K562 (cell line): Measurements from ENCODE around the gene ITIH3. TPM values are rescaled to one million over a fixed set of nuclear protein-coding genes. Genes with fewer than 3 reads are reported as not detected.

ENCODE experiments used
- ATAC-seq: fragments of 200-7000 bp; cut with Tn5 transposase; 3 replicates; pipeline ENCODE4 v1.9.1; 2020; ENCODE audit warnings: moderate library complexity
- BruUV-seq: library from RNA; stranded (reverse); fragments of 400-500 nt; replicated peaks from 2 replicates; lab custom pipeline; 2021; lab: Mats Ljungman, UMichigan
- CTCF ChIA-PET: fragments of 300-600 bp; formaldehyde crosslinking; extraction: SDS; loops from one replicate; lab custom pipeline; 2021; ENCODE audit warnings: low intra/inter-chr PET ratio; lab: Yijun Ruan, JAX
- POLR2A ChIA-PET: fragments of 300-600, 350-650 bp; sonication (Branson Sonifier 250); formaldehyde crosslinking; extraction: SDS; loops from one replicate; lab custom pipeline; 2021; ENCODE audit warnings: antibody characterized with exemption, inconsistent platforms; lab: Yijun Ruan, JAX
- DNase-seq, 4 experiments: peaks; one replicate each; pipeline versions ENCODE4 v3.0.0 to v3.0.0-alpha.2; 2011 to 2018; ENCODE audit warnings: low spot score in 3 of 4, mixed read lengths in 3 of 4; ENCODE audit errors: extremely low read depth in 1 of 4
- FAIRE-seq: peaks from 2 replicates; lab custom pipeline; 2011; peaks lifted over from hg19 to GRCh38; lab: Jason Lieb, UNC
- H2AFZ ChIP-seq: 2 replicates; pipeline ENCODE4 v1.6.0; 2011; ENCODE audit warnings: low read depth, low read length, control low read depth, inconsistent platforms
- H3K27ac ChIP-seq: fragments of 200-600 bp; 3 replicates; pipeline ENCODE4 v1.8.0; 2011; ENCODE audit warnings: low read depth, mild to moderate bottlenecking, control low read depth, inconsistent platforms, low read length, moderate library complexity, mixed read lengths; ENCODE audit errors: extremely low read depth
- H3K27me3 ChIP-seq, 2 experiments: fragments of 300-600 bp in 1 of 2; 2 replicates in 1 of 2; 3 replicates in 1 of 2; pipeline versions ENCODE4 v1.6.0 to v1.8.0; 2011; ENCODE audit warnings: inconsistent platforms in 2 of 2, low read length in 2 of 2, mild to moderate bottlenecking in 1 of 2, mixed read lengths in 1 of 2, moderate library complexity in 1 of 2; ENCODE audit not compliant: control insufficient read depth in 2 of 2, insufficient read depth in 2 of 2
- H3K36me3 ChIP-seq: fragments of 300-600 bp; 3 replicates; pipeline ENCODE4 v1.8.0; 2011; ENCODE audit warnings: mild to moderate bottlenecking, low read length, inconsistent platforms; ENCODE audit not compliant: control insufficient read depth, insufficient read depth
- H3K4me1 ChIP-seq, 2 experiments: fragments of 200-600 bp in 1 of 2; replicated peaks in 1 of 2; 2 replicates in 1 of 2; 3 replicates in 1 of 2; pipeline versions ENCODE4 v1.5.1 to v1.8.0; 2011; ENCODE audit warnings: inconsistent platforms in 2 of 2, low read length in 2 of 2, mild to moderate bottlenecking in 1 of 2, mixed read lengths in 1 of 2, moderate library complexity in 1 of 2; ENCODE audit not compliant: control insufficient read depth in 2 of 2, insufficient read depth in 2 of 2
- H3K4me2 ChIP-seq: 2 replicates; pipeline ENCODE4 v1.6.1; 2011; ENCODE audit warnings: low read length, control low read depth, inconsistent platforms, mixed read lengths; ENCODE audit not compliant: insufficient read depth
- H3K4me3 ChIP-seq: fragments of 200-600 bp; sonication (generic), shearing (Covaris generic); 2 replicates; pipeline ENCODE4 v1.5.1; 2016; ENCODE audit warnings: control low read depth, inconsistent platforms
- H3K79me2 ChIP-seq: fragments of 200-600 bp; 3 replicates; pipeline ENCODE4 v1.8.0; 2011; ENCODE audit warnings: low read length, inconsistent platforms; ENCODE audit not compliant: control insufficient read depth, insufficient read depth
- H3K9ac ChIP-seq, 2 experiments: 2 replicates each; pipeline versions ENCODE4 v1.6.0 to v1.6.1; 2011; ENCODE audit warnings: low read depth in 2 of 2, low read length in 2 of 2, control low read depth in 1 of 2, inconsistent platforms in 1 of 2, mild to moderate bottlenecking in 1 of 2, mixed read lengths in 1 of 2; ENCODE audit not compliant: insufficient read depth in 1 of 2
- H3K9me1 ChIP-seq: one replicate; pipeline ENCODE4 v1.6.0; 2011; ENCODE audit warnings: inconsistent platforms, mild to moderate bottlenecking, low read length, moderate library complexity; ENCODE audit not compliant: control insufficient read depth, insufficient read depth
- H3K9me3 ChIP-seq: replicated peaks from 2 replicates; pipeline ENCODE4 v1.5.1; 2011; ENCODE audit warnings: low read depth, low read length, inconsistent platforms; ENCODE audit not compliant: control insufficient read depth, insufficient read depth
- H4K20me1 ChIP-seq: replicated peaks from 2 replicates; pipeline ENCODE4 v1.6.1; 2011; ENCODE audit warnings: low read length, inconsistent platforms, mixed read lengths; ENCODE audit not compliant: control insufficient read depth, insufficient read depth
- ARID4B ChIP-seq: sonication (generic); formaldehyde crosslinking; IDR thresholded peaks from 2 replicates; pipeline ENCODE4 v1.8.0; 2022; ENCODE audit warnings: mild to moderate bottlenecking, missing genetic modification reagents
- BHLHE40 ChIP-seq: IDR thresholded peaks from 2 replicates; pipeline ENCODE4 v1.6.1; 2011; ENCODE audit warnings: low read length, improper control_type of control experiment
- GTF2E2 ChIP-seq: fragments of 200-800 bp; sonication (Bioruptor generic); IDR thresholded peaks from 2 replicates; pipeline ENCODE4 v1.6.1; 2016; ENCODE audit warnings: missing genetic modification characterization, missing compliant biosample characterization
- L3MBTL2 ChIP-seq: fragments of 450-650 bp; IDR thresholded peaks from 2 replicates; pipeline ENCODE4 v1.6.1; 2016; ENCODE audit warnings: mild to moderate bottlenecking, moderate library complexity
- MYNN ChIP-seq, 2 experiments: sonication (generic); formaldehyde crosslinking in 1 of 2; IDR thresholded peaks; 2 replicates each; pipeline versions ENCODE4 v1.5.0 to v1.6.1; 2016 to 2020; ENCODE audit warnings: antibody characterized with exemption in 1 of 2, missing genetic modification reagents in 1 of 2
- PHF8 ChIP-seq: fragments of 200-600 bp; sonication (generic); IDR thresholded peaks from 2 replicates; pipeline ENCODE4 v1.6.1; 2012; ENCODE audit warnings: mixed run types, mild to moderate bottlenecking, inconsistent platforms, low read length, moderate library complexity, borderline replicate concordance
- PML ChIP-seq: IDR thresholded peaks from 2 replicates; pipeline ENCODE4 v1.6.1; 2012; ENCODE audit warnings: low read length, inconsistent platforms
- SPI1 ChIP-seq: IDR thresholded peaks from 2 replicates; pipeline ENCODE4 v1.6.1; 2011; ENCODE audit warnings: low read depth, low read length, control low read depth, borderline replicate concordance
- TGIF2 ChIP-seq: sonication (generic); formaldehyde crosslinking; IDR thresholded peaks from 2 replicates; pipeline ENCODE4 v1.8.1; 2022; ENCODE audit warnings: mild to moderate bottlenecking, missing genetic modification reagents, moderate library complexity
- THAP12 ChIP-seq: fragments of 250-450 bp; sonication (Bioruptor Pico); IDR thresholded peaks from 2 replicates; pipeline ENCODE4 v1.9.0; 2021; ENCODE audit warnings: mild to moderate bottlenecking, inconsistent platforms
- U2AF1 ChIP-seq: fragments of 200-400 bp; formaldehyde crosslinking; optimal IDR thresholded peaks from 2 replicates; pipeline ENCODE3; 2017; ENCODE audit warnings: mild to moderate bottlenecking, low read depth, low read length, moderate library complexity
- WGBS: fragments of 100-300 bp; shearing (Covaris generic); methylation state at CpG from one replicate; pipeline ENCODE4 v1.1.6; 2016; ENCODE audit warnings: low coverage, mixed read lengths; ENCODE audit not compliant: insufficient coverage; ENCODE audit errors: missing lambda C conversion rate; 5-methylcytosine and 5-hydroxymethylcytosine counted together
- in situ Hi-C: fragments of 300-500 bp; cut with MboI; formaldehyde crosslinking; loops from 4 replicates; pipeline ENCODE4 v1.15.0; 2018; ENCODE audit warnings: inconsistent platforms, mixed read lengths
- intact Hi-C: fragments of 100-400 bp; cut with micrococcal nuclease; formaldehyde crosslinking; loops from 2 replicates; pipeline ENCODE4 v1.14.2; 2022
- polyA plus RNA-seq, 8 experiments: library from polyadenylated mRNA; depleted of rRNA in 4 of 8; stranded (reverse) in 5 of 8; unstranded in 3 of 8; fragments of >200 nt; fragmentation: Nextera tagmentation in 2 of 8; fragmentation: Illumina TruSeq in 1 of 8; extraction: Ambion mirVana in 2 of 8; extraction: Trizol in 1 of 8; gene quantifications; 2 replicates each; pipeline versions ENCODE4 v1.2.1 to v1.2.3, GENCODE V29; 2011 to 2014; ENCODE audit warnings: inconsistent platforms in 1 of 8, missing spikeins in 1 of 8
- total RNA-seq, 7 experiments: library from RNA; depleted of rRNA in 6 of 7; stranded (reverse); fragments of >200 nt in 6 of 7; fragmentation: Illumina TruSeq in 2 of 7; extraction: Trizol in 2 of 7; gene quantifications; 2 replicates each; pipeline versions ENCODE4 v1.2.1 to v1.2.3, GENCODE V29; 2011 to 2021; ENCODE audit warnings: low replicate concordance in 1 of 7

ITIH3 gene
- total and polyA plus RNA-seq, 9 of the 15 experiments (the other 6 are each of a cell fraction or from before 2014, with no cell fraction given): 0.07 to 0.35 TPM; not detected in 7

- peak; percentile 82 for FAIRE-seq
- Histone ChIP-seq H3K4me3 (peak within 1 kb of the TSS; percentile 80), H3K27me3 (no peaks in the 10 kb centered on the region), H3K9ac (peak within 1 kb of the TSS; percentile 83 to 87), H3K4me1 (peaks cover 3 to 4% of the 10 kb centered on the region in 2 experiments; a peak in 2 of 5 replicates), H3K9me1 (no peaks in the 10 kb centered on the region), H3K36me3 (peaks cover 13% of the 10 kb centered on the region; the same call in 1 of the 3 replicates), H3K27ac (peak within 1 kb of the TSS; percentile 88), H3K79me2 (peaks cover 24% of the 10 kb centered on the region), H3K4me2 (peak within 1 kb of the TSS; percentile 93), H3K9me3 (no peaks in the 10 kb centered on the region), H4K20me1 (no peaks in the 10 kb centered on the region), H2AFZ (peak within 1 kb of the TSS; percentile 94)
- WGBS: under 1% methylated on average over 32 of the region's 67 CpGs
- POLR2A ChIA-PET: interaction anchor here (0.7 to 1.5 kb wide), 6 partner anchors 10 to 210 kb away, joined by 3 to 7 read pairs (median 4); no protein-coding TSS in a partner anchor
- in situ Hi-C loops: no loop called here
- intact Hi-C loops: no loop called here
- BruUV-seq: no TSS peak
- ATAC-seq: peak; percentile 99
- peak; percentile 87 to 91 (median 90) for DNase-seq
- CTCF ChIA-PET: interaction anchor here (0.7 kb wide), 1 partner anchor 375 kb away, joined by 6 read pairs; no protein-coding TSS in a partner anchor
- TF ChIP-seq GTF2E2 (tag): peak; percentile 85; the same call in 1 of the 2 replicates
- 0 out of 2 replicates have a peak, but pooled peaks have one; percentile 23 for TF ChIP-seq TGIF2
- no peak for TF ChIP-seq MYNN (IDR thresholded peaks at IDR 0.05)
- TF ChIP-seq MYNN (CRISPR knock-in tag; IDR thresholded peaks at IDR 0.05): no peak
- peak; percentile 64; the same call in 1 of the 2 replicates for TF ChIP-seq PML
- no peak for TF ChIP-seq U2AF1
- peak; percentile 88 for TF ChIP-seq PHF8
- TF ChIP-seq ARID4B (CRISPR knock-in tag): peak; percentile 72
- peak; percentile 32; the same call in 1 of the 2 replicates for TF ChIP-seq L3MBTL2
- TF ChIP-seq THAP12 (CRISPR knock-in tag): peak; percentile 78
- peak; percentile 53; the same call in 1 of the 2 replicates for TF ChIP-seq SPI1
- TF ChIP-seq BHLHE40: no peak
These were observed 23.9 kb upstream of the ITIH3 start, which contains the start of gene NEK4 for GRCh38 chr3:52770496-52771333. TSS of gene NEK4 (minus strand) at chr3:52770940. CDS start at chr3:52770746, 194 bp downstream.
